Measurements from ENCODE around the gene RFX5. TPM values are rescaled to one million over a fixed set of nuclear protein-coding genes. Genes with fewer than 3 reads are reported as not detected.
"Not testable (repeated sequence)": the region's sequence is repeated elsewhere in the genome, so short reads cannot be mapped to it uniquely, and the experiment has no call there.

RFX5 gene
- total and polyA plus RNA-seq, 4 donors: 5.2 to 17.5 (median 11.1) TPM

GRCh38 chr1:151393583-151393982, 46.5 kb upstream of the RFX5 start:
- no peaks in the 10 kb centered on the region for H3K27me3 ChIP-seq (ENCODE audit: control insufficient read depth in 4 of 4, insufficient read depth in 4 of 4, low read length in 3 of 4)
- no peaks in the 10 kb centered on the region for H3K9me3 ChIP-seq (ENCODE audit: control insufficient read depth in 4 of 4, low read length in 3 of 4)
- H3K9ac ChIP-seq (ENCODE audit: low read depth in 1 of 2, low read length in 2 of 2): no peak overlapping the region
- no peak for TF ChIP-seq YY1 (IDR thresholded peaks at IDR 0.05)
- TF ChIP-seq RAD21 (IDR thresholded peaks at IDR 0.05): no peak
- TF ChIP-seq ZBTB33 (IDR thresholded peaks at IDR 0.05): no peak
- no peak for TF ChIP-seq HNF4G (IDR thresholded peaks at IDR 0.05)
- TF ChIP-seq MAX (IDR thresholded peaks at IDR 0.05): no peak
- TF ChIP-seq GABPA (IDR thresholded peaks at IDR 0.05 in 1 of 2, conservative IDR thresholded peaks at IDR 0.05 in 1 of 2): no peak
- no peak for TF ChIP-seq JUND (IDR thresholded peaks at IDR 0.05)
- no peak for TF ChIP-seq EGR1 (IDR thresholded peaks at IDR 0.05; ENCODE audit: low read depth in 2 of 2)
- no peaks in the 10 kb centered on the region for H3K36me3 ChIP-seq (ENCODE audit: control insufficient read depth in 4 of 4, insufficient read depth in 3 of 4, low read depth in 1 of 4, low read length in 3 of 4)
- peaks cover 0 to 6% (median 4%) of the 10 kb centered on the region in 4 donors for H3K4me1 ChIP-seq (ENCODE audit: control insufficient read depth in 4 of 4, insufficient read depth in 4 of 4, low read length in 3 of 4)
- no peak for DNase-seq (ENCODE audit: low spot score)
- H3K4me3 ChIP-seq (ENCODE audit: low read depth in 1 of 3, low read length in 3 of 3): no peak overlapping the region
- no peak overlapping the region for H3K27ac ChIP-seq (ENCODE audit: low read depth in 1 of 2, low read length in 2 of 2)

GRCh38 chr1:151391079-151391563, 44.1 kb upstream of the RFX5 start:
- no peak for DNase-seq (ENCODE audit: low spot score)
- H3K9me3 ChIP-seq (ENCODE audit: control insufficient read depth in 4 of 4, low read length in 3 of 4): no peaks in the 10 kb centered on the region
- H3K4me1 ChIP-seq (ENCODE audit: control insufficient read depth in 4 of 4, insufficient read depth in 4 of 4, low read length in 3 of 4): peaks cover 0 to 6% (median 4%) of the 10 kb centered on the region in 4 donors
- H3K27ac ChIP-seq (ENCODE audit: low read depth in 1 of 2, low read length in 2 of 2): peak overlapping the region in 1 of 2 donors; percentile 3
- 29% methylated on average over 3 of the region's 3 CpGs for WGBS
- TF ChIP-seq HNF4A (conservative IDR thresholded peaks at IDR 0.05) (peak; percentile 66 to 86), RXRA (IDR thresholded peaks at IDR 0.05) (peak; percentile 83 to 95), FOXA2 (IDR thresholded peaks at IDR 0.05) (no peak), SP1 (IDR thresholded peaks at IDR 0.05) (peak; percentile 89), ATF3 (IDR thresholded peaks at IDR 0.05) (no peak), GABPA (IDR thresholded peaks at IDR 0.05 in 1 of 2, conservative IDR thresholded peaks at IDR 0.05 in 1 of 2) (no peak), JUND (IDR thresholded peaks at IDR 0.05) (peak; percentile 5 to 28), RAD21 (IDR thresholded peaks at IDR 0.05) (peak in 1 of 2 donors; percentile 47), HNF4G (IDR thresholded peaks at IDR 0.05) (peak; percentile 62)
- H3K27me3 ChIP-seq (ENCODE audit: control insufficient read depth in 4 of 4, insufficient read depth in 4 of 4, low read length in 3 of 4): no peaks in the 10 kb centered on the region
- H3K36me3 ChIP-seq (ENCODE audit: control insufficient read depth in 4 of 4, insufficient read depth in 3 of 4, low read depth in 1 of 4, low read length in 3 of 4): no peaks in the 10 kb centered on the region
- no peak overlapping the region for H3K4me3 ChIP-seq (ENCODE audit: low read depth in 1 of 3, low read length in 3 of 3)
- no peak overlapping the region for H3K9ac ChIP-seq (ENCODE audit: low read depth in 1 of 2, low read length in 2 of 2)

- H3K27me3 ChIP-seq (ENCODE audit: control insufficient read depth in 4 of 4, insufficient read depth in 4 of 4, low read length in 3 of 4); H3K4me1 ChIP-seq (ENCODE audit: control insufficient read depth in 4 of 4, insufficient read depth in 4 of 4, low read length in 3 of 4); H3K36me3 ChIP-seq (ENCODE audit: control insufficient read depth in 4 of 4, insufficient read depth in 3 of 4, low read depth in 1 of 4, low read length in 3 of 4); H3K9me3 ChIP-seq (ENCODE audit: control insufficient read depth in 4 of 4, low read length in 3 of 4); DNase-seq (ENCODE audit: low spot score); H3K4me3 ChIP-seq (ENCODE audit: low read depth in 1 of 3, low read length in 3 of 3); H3K9ac ChIP-seq (ENCODE audit: low read depth in 1 of 2, low read length in 2 of 2): not testable (repeated sequence)
- H3K27ac ChIP-seq (ENCODE audit: low read depth in 1 of 2, low read length in 2 of 2): peak overlapping the region in 1 of 2 donors; percentile 3
- WGBS: 77% methylated on average over 22 of the region's 22 CpGs
Observed at GRCh38 chr1:151390221-151391078, 43.4 kb upstream of the RFX5 start.

Data from liver (tissue), 9 donors.